ENCODE measurements around the gene ANKRD44.

GRCh38 chr2:197308585-197308984, 2.0 kb downstream of the ANKRD44 start:
- TF ChIP-seq EGR1 (IDR thresholded peaks at IDR 0.05; ENCODE audit: borderline replicate concordance, low read depth, low read length) (no peak), SIN3A (conservative IDR thresholded peaks at IDR 0.05 in 1 of 2, IDR thresholded peaks at IDR 0.05 in 1 of 2; ENCODE audit: low read depth in 1 of 2, low read length in 2 of 2) (no peak), JUND (IDR thresholded peaks at IDR 0.05; ENCODE audit: low read length) (no peak), CHD1 (IDR thresholded peaks at IDR 0.05; ENCODE audit: low read depth, low read length) (no peak), CREB1 (IDR thresholded peaks at IDR 0.05) (no peak), POLR2A (IDR thresholded peaks at IDR 0.05; ENCODE audit: control extremely low read depth in 1 of 2, low read depth in 2 of 2, low read length in 2 of 2) (no peak), USF2 (IDR thresholded peaks at IDR 0.05; ENCODE audit: low read length) (no peak), PHF8 (conservative IDR thresholded peaks at IDR 0.05; ENCODE audit: low read depth, low read length) (no peak), CEBPB (IDR thresholded peaks at IDR 0.05; ENCODE audit: low read depth, low read length) (no peak), ATF2 (IDR thresholded peaks at IDR 0.05; ENCODE audit: low read length) (no peak), CBX8 (IDR thresholded peaks at IDR 0.05; ENCODE audit: borderline replicate concordance, low read depth, low read length) (no peak), ZNF274 (IDR thresholded peaks at IDR 0.05; ENCODE audit: borderline replicate concordance, extremely low read depth, low read length) (no peak)

Measured in H1 (cell line).